ENCODE measurements around the gene CARS1.

CARS1 gene

GRCh38 chr11:2999464-2999998 lies 57.7 kb downstream of the CARS1 start:
- no peaks in the 10 kb centered on the region for H4K20me1 ChIP-seq (ENCODE audit: low read depth, low read length)
- H3K79me2 ChIP-seq (ENCODE audit: insufficient read depth, low read length): no peaks in the 10 kb centered on the region
- H3K27me3 ChIP-seq (ENCODE audit: low read length): no peaks in the 10 kb centered on the region
- H3K27ac ChIP-seq (ENCODE audit: low read depth, low read length): no peak overlapping the region
- no peak overlapping the region for H2AFZ ChIP-seq (ENCODE audit: low read depth, low read length, severe bottlenecking)
- no peak overlapping the region for H3K4me2 ChIP-seq (ENCODE audit: low read depth, low read length, poor library complexity, severe bottlenecking)
- no peak for TF ChIP-seq EZH2phosphoT487 (conservative IDR thresholded peaks at IDR 0.05; ENCODE audit: low read length)
- TF ChIP-seq, protein P1, sequence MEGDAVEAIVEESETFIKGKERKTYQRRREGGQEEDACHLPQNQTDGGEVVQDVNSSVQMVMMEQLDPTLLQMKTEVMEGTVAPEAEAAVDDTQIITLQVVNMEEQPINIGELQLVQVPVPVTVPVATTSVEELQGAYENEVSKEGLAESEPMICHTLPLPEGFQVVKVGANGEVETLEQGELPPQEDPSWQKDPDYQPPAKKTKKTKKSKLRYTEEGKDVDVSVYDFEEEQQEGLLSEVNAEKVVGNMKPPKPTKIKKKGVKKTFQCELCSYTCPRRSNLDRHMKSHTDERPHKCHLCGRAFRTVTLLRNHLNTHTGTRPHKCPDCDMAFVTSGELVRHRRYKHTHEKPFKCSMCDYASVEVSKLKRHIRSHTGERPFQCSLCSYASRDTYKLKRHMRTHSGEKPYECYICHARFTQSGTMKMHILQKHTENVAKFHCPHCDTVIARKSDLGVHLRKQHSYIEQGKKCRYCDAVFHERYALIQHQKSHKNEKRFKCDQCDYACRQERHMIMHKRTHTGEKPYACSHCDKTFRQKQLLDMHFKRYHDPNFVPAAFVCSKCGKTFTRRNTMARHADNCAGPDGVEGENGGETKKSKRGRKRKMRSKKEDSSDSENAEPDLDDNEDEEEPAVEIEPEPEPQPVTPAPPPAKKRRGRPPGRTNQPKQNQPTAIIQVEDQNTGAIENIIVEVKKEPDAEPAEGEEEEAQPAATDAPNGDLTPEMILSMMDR (IDR thresholded peaks at IDR 0.05; ENCODE audit: insufficient read depth, low read length, poor library complexity, severe bottlenecking): no peak
- H3K9me3 ChIP-seq (ENCODE audit: insufficient read depth, low read length): no peaks in the 10 kb centered on the region
- no peak overlapping the region for H3K4me3 ChIP-seq (ENCODE audit: insufficient read depth, low read length, poor library complexity, severe bottlenecking)
- no peaks in the 10 kb centered on the region for H3K36me3 ChIP-seq (ENCODE audit: low read length)
- H3K9ac ChIP-seq (ENCODE audit: low read length): no peak overlapping the region
- no peaks in the 10 kb centered on the region for H3K9me2 ChIP-seq (replicated peaks; ENCODE audit: insufficient read depth, low read length)
- 0 out of 2 replicates have a peak, but pooled peaks cover under 1% of the 10 kb centered on the region for H3F3A ChIP-seq (ENCODE audit: insufficient read depth)

DNA sequence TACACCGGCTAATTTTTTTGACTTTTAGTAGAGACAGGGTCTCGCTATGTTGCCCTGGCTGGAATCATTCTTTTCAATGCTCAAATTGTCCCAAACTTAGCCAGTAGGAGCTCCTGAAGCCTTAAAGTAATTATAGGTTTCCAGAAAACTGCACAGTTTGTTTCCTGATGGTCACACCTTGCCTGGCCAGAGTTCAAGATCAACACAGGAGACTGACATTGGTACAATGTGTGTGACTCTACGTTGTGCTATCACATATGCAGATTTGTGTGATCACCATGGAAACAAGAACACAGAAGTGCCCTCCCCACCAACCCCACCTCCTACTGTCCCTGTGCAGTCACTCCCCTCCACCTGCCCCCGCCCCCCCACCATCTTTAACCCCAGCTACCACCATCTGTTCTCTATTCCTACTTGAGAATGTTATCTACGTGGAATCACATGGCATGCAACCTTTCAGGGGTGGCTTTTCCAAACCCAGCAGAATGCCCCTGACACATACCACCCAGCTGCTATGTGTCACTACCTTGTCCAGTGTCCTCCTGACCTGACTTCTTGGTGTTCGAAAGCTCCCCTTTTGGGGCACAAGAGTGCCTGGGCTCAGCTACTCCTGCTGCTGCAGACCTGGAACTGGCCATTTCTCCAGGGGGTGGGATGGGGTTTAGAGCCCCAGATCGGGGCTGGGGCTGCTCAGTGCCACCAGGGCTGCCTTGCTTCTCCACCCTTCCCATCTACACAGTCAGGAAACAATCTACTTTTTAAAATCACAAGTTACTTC lies 59.0 kb downstream of the CARS1 start:
- Histone ChIP-seq H3K79me2 (ENCODE audit: insufficient read depth, low read length) (no peaks in the 10 kb centered on the region), H3K27ac (ENCODE audit: low read depth, low read length) (no peak overlapping the region)

GRCh38 chr11:2997406-2997805 lies 59.8 kb downstream of the CARS1 start:
- H3K4me2 ChIP-seq (ENCODE audit: low read depth, low read length, poor library complexity, severe bottlenecking): no peak overlapping the region
- H3K9me3 ChIP-seq (ENCODE audit: insufficient read depth, low read length): no peaks in the 10 kb centered on the region
- H3F3A ChIP-seq (ENCODE audit: insufficient read depth): 0 out of 2 replicates have a peak, but pooled peaks cover 6% of the 10 kb centered on the region
- no peaks in the 10 kb centered on the region for H3K9me2 ChIP-seq (replicated peaks; ENCODE audit: insufficient read depth, low read length)
- no peak overlapping the region for H3K9ac ChIP-seq (ENCODE audit: low read length)
- H3K79me2 ChIP-seq (ENCODE audit: insufficient read depth, low read length): no peaks in the 10 kb centered on the region
- TF ChIP-seq, protein P1 (IDR thresholded peaks at IDR 0.05; ENCODE audit: insufficient read depth, low read length, poor library complexity, severe bottlenecking): no peak
- TF ChIP-seq EZH2phosphoT487 (conservative IDR thresholded peaks at IDR 0.05; ENCODE audit: low read length): no peak
- H3K27me3 ChIP-seq (ENCODE audit: low read length): no peaks in the 10 kb centered on the region
- no peak overlapping the region for H3K4me3 ChIP-seq (ENCODE audit: insufficient read depth, low read length, poor library complexity, severe bottlenecking)
- H4K20me1 ChIP-seq (ENCODE audit: low read depth, low read length): no peaks in the 10 kb centered on the region
- H3K36me3 ChIP-seq (ENCODE audit: low read length): no peaks in the 10 kb centered on the region
- H3K27ac ChIP-seq (ENCODE audit: low read depth, low read length): no peak overlapping the region
- H2AFZ ChIP-seq (ENCODE audit: low read depth, low read length, severe bottlenecking): no peak overlapping the region

More for the DNA sequence above, 59.0 kb downstream of the CARS1 start:
- H3K9ac ChIP-seq (ENCODE audit: low read length): no peak overlapping the region
- no peaks in the 10 kb centered on the region for H4K20me1 ChIP-seq (ENCODE audit: low read depth, low read length)
- H2AFZ ChIP-seq (ENCODE audit: low read depth, low read length, severe bottlenecking): no peak overlapping the region
- H3K36me3 ChIP-seq (ENCODE audit: low read length): no peaks in the 10 kb centered on the region
- TF ChIP-seq EZH2phosphoT487 (conservative IDR thresholded peaks at IDR 0.05; ENCODE audit: low read length): no peak
- TF ChIP-seq, protein P1 (IDR thresholded peaks at IDR 0.05; ENCODE audit: insufficient read depth, low read length, poor library complexity, severe bottlenecking): no peak
- H3K27me3 ChIP-seq (ENCODE audit: low read length): no peaks in the 10 kb centered on the region
- H3K4me2 ChIP-seq (ENCODE audit: low read depth, low read length, poor library complexity, severe bottlenecking): no peak overlapping the region
- 0 out of 2 replicates have a peak, but pooled peaks cover 6% of the 10 kb centered on the region for H3F3A ChIP-seq (ENCODE audit: insufficient read depth)
- H3K4me3 ChIP-seq (ENCODE audit: insufficient read depth, low read length, poor library complexity, severe bottlenecking): no peak overlapping the region
- no peaks in the 10 kb centered on the region for H3K9me3 ChIP-seq (ENCODE audit: insufficient read depth, low read length)
- no peaks in the 10 kb centered on the region for H3K9me2 ChIP-seq (replicated peaks; ENCODE audit: insufficient read depth, low read length)
